ENCODE measurements around the gene MISFA. TPM values are rescaled to one million over a fixed set of nuclear protein-coding genes. Genes with fewer than 3 reads are reported as not detected.

The MISFA gene
- total RNA-seq, 2 experiments from 2014 or later = 0.56 TPM; not detected in 1

DNA sequence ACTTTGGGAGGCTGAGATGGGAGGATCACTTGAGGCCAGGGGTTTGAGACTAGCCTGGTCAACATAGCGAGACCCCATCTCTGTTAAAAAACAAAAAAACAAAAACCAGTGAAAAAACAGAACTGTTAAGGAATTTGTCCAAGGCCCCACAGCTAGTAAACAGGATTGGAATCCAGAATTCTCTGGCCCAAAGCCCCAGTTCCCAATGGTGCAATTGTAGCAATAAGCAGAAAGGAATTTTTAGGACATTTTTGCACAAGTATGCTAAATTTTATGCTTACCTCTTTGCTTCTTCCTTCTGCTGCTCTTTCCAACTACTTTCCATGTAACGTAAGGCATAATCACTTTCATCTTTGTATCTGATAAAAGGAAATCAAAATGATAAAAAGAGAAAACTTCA lies 11.6 kb downstream of the MISFA start:
- POLR2A ChIA-PET = interaction anchor here (0.5 kb wide), 1 partner anchor 8 kb away, joined by 3 read pairs; no protein-coding TSS in a partner anchor
- intact Hi-C loops (cut with DNase I, micrococcal nuclease) = no loop called here
- Mint-ChIP-seq H3K27me3 (no peaks in the 10 kb centered on the region), H3K4me1 (ENCODE audit: low read depth) (peaks cover 12% of the 10 kb centered on the region), H3K4me3 (no peak overlapping the region), H3K9me3 (no peaks in the 10 kb centered on the region), H3K27ac (no peak overlapping the region), H3K36me3 (ENCODE audit: low read depth) (peaks cover 83% of the 10 kb centered on the region)
- no peak for DNase-seq
- CTCF ChIA-PET = interaction anchor here (1.6 kb wide), 1 partner anchor 111 kb away, joined by 6 read pairs; no protein-coding TSS in a partner anchor
- Histone ChIP-seq H3K36me3 (ENCODE audit: insufficient read depth, low read length) (peaks cover 71% of the 10 kb centered on the region), H3K4me1 (ENCODE audit: insufficient read depth, low read length) (peaks cover 5% of the 10 kb centered on the region), H3K9me3 (ENCODE audit: control insufficient read depth in 1 of 2, insufficient read depth in 1 of 2, low read length in 2 of 2) (no peaks in the 10 kb centered on the region), H3K4me3 (ENCODE audit: low read length) (no peak overlapping the region), H3K27ac (ENCODE audit: low read depth in 1 of 2, low read length in 2 of 2) (no peak overlapping the region), H3K27me3 (ENCODE audit: control insufficient read depth in 1 of 2, insufficient read depth in 2 of 2, low read length in 2 of 2) (no peaks in the 10 kb centered on the region)
- TF ChIP-seq, protein P1, sequence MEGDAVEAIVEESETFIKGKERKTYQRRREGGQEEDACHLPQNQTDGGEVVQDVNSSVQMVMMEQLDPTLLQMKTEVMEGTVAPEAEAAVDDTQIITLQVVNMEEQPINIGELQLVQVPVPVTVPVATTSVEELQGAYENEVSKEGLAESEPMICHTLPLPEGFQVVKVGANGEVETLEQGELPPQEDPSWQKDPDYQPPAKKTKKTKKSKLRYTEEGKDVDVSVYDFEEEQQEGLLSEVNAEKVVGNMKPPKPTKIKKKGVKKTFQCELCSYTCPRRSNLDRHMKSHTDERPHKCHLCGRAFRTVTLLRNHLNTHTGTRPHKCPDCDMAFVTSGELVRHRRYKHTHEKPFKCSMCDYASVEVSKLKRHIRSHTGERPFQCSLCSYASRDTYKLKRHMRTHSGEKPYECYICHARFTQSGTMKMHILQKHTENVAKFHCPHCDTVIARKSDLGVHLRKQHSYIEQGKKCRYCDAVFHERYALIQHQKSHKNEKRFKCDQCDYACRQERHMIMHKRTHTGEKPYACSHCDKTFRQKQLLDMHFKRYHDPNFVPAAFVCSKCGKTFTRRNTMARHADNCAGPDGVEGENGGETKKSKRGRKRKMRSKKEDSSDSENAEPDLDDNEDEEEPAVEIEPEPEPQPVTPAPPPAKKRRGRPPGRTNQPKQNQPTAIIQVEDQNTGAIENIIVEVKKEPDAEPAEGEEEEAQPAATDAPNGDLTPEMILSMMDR (IDR thresholded peaks at IDR 0.05) = no peak
- ATAC-seq (ENCODE audit: poor library complexity) = no peak

DNA sequence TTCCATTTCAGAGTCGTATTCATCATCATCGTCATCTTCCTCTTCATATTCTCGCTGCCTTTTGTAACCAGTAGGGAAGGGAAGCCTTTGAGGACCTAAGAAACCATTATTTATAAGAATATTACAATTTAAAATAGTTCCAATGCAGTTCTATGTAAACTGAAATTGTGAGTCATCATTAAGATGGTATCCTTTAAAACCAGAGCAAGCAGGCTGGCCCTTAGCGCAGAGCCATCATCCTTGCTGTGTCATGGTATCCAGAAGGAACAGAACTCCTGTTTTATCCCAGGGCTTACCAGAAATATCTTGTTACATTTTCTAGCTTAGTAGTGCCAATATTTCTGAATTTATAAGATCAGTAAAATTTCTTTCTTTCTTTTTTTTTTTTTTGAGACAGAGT lies 12.8 kb downstream of the MISFA start:
- ChIA-PET POLR2A (interaction anchor here (0.5 kb wide), 1 partner anchor 98 kb away, joined by 3 read pairs; no protein-coding TSS in a partner anchor), CTCF (no interaction called here)
- intact Hi-C loops (cut with DNase I, micrococcal nuclease) = no loop called here
- no peaks in the 10 kb centered on the region for H3K27me3 ChIP-seq (ENCODE audit: control insufficient read depth in 1 of 2, insufficient read depth in 2 of 2, low read length in 2 of 2)
- Mint-ChIP-seq H3K4me1 (ENCODE audit: low read depth) (peaks cover 24% of the 10 kb centered on the region), H3K4me3 (no peak overlapping the region), H3K27ac (no peak overlapping the region), H3K27me3 (no peaks in the 10 kb centered on the region), H3K9me3 (no peaks in the 10 kb centered on the region), H3K36me3 (ENCODE audit: low read depth) (peaks cover 84% of the 10 kb centered on the region)
- H3K4me1 ChIP-seq (ENCODE audit: insufficient read depth, low read length) = peaks cover 9% of the 10 kb centered on the region
- DNase-seq (no peak), ATAC-seq (ENCODE audit: poor library complexity) (no peak)
- peaks cover 71% of the 10 kb centered on the region for H3K36me3 ChIP-seq (ENCODE audit: insufficient read depth, low read length)
- H3K9me3 ChIP-seq (ENCODE audit: control insufficient read depth in 1 of 2, insufficient read depth in 1 of 2, low read length in 2 of 2) = no peaks in the 10 kb centered on the region
- no peak overlapping the region for H3K27ac ChIP-seq (ENCODE audit: low read depth in 1 of 2, low read length in 2 of 2)
- H3K4me3 ChIP-seq (ENCODE audit: low read length) = no peak overlapping the region
- TF ChIP-seq, protein P1 (IDR thresholded peaks at IDR 0.05) = no peak

DNA sequence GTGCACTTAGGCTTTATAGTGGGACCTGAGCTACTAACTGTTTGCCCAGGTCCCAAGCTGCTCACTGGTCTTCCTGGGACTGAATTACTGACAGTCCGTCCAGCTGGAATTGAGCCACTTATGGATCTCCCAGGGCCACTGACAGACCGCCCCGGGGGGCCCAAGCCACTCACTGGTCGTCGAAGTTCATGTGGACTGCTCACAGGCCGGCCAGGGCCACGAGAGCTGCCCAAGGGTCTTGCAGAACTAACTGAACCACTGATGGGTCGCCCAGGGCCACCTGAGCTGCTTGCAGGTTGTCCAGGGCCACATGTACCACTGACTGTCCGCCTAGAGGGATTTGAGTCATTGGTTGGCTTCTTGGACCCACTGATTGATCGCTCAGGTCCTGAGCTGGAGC lies 15.1 kb downstream of the MISFA start:
- Histone ChIP-seq H3K36me3 (ENCODE audit: insufficient read depth, low read length) (peaks cover 52% of the 10 kb centered on the region), H3K4me1 (ENCODE audit: insufficient read depth, low read length) (peaks cover 23% of the 10 kb centered on the region), H3K4me3 (ENCODE audit: low read length) (no peak overlapping the region), H3K27ac (ENCODE audit: low read depth in 1 of 2, low read length in 2 of 2) (no peak overlapping the region), H3K27me3 (ENCODE audit: control insufficient read depth in 1 of 2, insufficient read depth in 2 of 2, low read length in 2 of 2) (no peaks in the 10 kb centered on the region), H3K9me3 (ENCODE audit: control insufficient read depth in 1 of 2, insufficient read depth in 1 of 2, low read length in 2 of 2) (no peaks in the 10 kb centered on the region)
- intact Hi-C loops (cut with DNase I, micrococcal nuclease) = no loop called here
- Mint-ChIP-seq H3K27me3 (no peaks in the 10 kb centered on the region), H3K4me3 (no peak overlapping the region), H3K36me3 (ENCODE audit: low read depth) (peaks cover 71% of the 10 kb centered on the region), H3K27ac (no peak overlapping the region), H3K9me3 (no peaks in the 10 kb centered on the region), H3K4me1 (ENCODE audit: low read depth) (peaks cover 46% of the 10 kb centered on the region)
- ATAC-seq (ENCODE audit: poor library complexity) (no peak), DNase-seq (no peak)
- POLR2A ChIA-PET = interaction anchor here (2.8 kb wide), 1 partner anchor 19 kb away, joined by 11 read pairs; the partner anchor contains the start of gene SPTY2D1
- CTCF ChIA-PET = no interaction called here
- TF ChIP-seq, protein P1 (IDR thresholded peaks at IDR 0.05) = no peak
